Mucosa of rectum (tissue), 2 donors: ENCODE data around the gene CCDC32.

Experiments used
- H3K27ac ChIP-seq, 2 donors: one replicate each; pipeline ENCODE4 v1.7.0; 2013; ENCODE audit warnings: inconsistent platforms in 2 of 2, low read depth in 2 of 2, low read length in 2 of 2
- H3K27me3 ChIP-seq, 2 donors: one replicate each; pipeline ENCODE4 v1.7.0; 2013; ENCODE audit warnings: low read length in 2 of 2; ENCODE audit not compliant: control insufficient read depth in 2 of 2, insufficient read depth in 2 of 2
- H3K36me3 ChIP-seq, 2 donors: one replicate each; pipeline ENCODE4 v1.7.0; 2013; ENCODE audit warnings: low read length in 2 of 2; ENCODE audit not compliant: control insufficient read depth in 2 of 2, insufficient read depth in 2 of 2
- H3K4me1 ChIP-seq, 2 donors: one replicate each; pipeline ENCODE4 v1.7.0; 2013; ENCODE audit warnings: low read length in 2 of 2, mild to moderate bottlenecking in 1 of 2; ENCODE audit not compliant: control insufficient read depth in 2 of 2, insufficient read depth in 2 of 2
- H3K4me3 ChIP-seq, 2 donors: one replicate each; pipeline ENCODE4 v1.7.0; 2013; ENCODE audit warnings: low read length in 2 of 2
- H3K9ac ChIP-seq, 2 donors: one replicate each; pipeline ENCODE4 v1.7.0; 2013; ENCODE audit warnings: low read length in 2 of 2, low read depth in 1 of 2, mild to moderate bottlenecking in 1 of 2
- H3K9me3 ChIP-seq, 2 donors: one replicate each; pipeline ENCODE4 v1.7.0; 2013; ENCODE audit warnings: low read length in 2 of 2; ENCODE audit not compliant: control insufficient read depth in 2 of 2
- donor health status: healthy.
- donor health status: Normal muscosa, but diverticular disease.

Gene CCDC32

GRCh38 chr15:40525855-40526254, 39.0 kb downstream of the CCDC32 start:
- Histone ChIP-seq H3K4me1 (no peaks in the 10 kb centered on the region), H3K9me3 (no peaks in the 10 kb centered on the region), H3K27ac (no peak overlapping the region), H3K36me3 (no peaks in the 10 kb centered on the region), H3K4me3 (no peak overlapping the region), H3K9ac (no peak overlapping the region), H3K27me3 (no peaks in the 10 kb centered on the region)

DNA sequence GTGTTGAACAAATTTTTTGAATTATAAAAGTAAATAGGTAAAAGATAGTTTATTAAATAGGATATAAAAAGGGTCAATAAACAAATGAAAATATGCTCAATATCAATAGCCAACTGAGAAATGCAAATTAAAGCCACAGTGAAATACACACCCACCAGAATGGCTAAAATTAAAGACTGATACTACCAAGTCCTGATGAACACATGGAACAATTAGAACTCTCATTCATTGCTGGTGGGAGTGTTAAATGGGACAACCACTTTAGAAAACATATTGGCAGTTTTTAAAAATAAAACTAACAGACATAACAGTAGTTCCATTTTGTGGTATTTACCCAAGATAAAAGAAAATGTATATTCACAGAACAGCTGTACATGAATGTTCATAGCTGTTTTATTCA, 41.2 kb downstream of the CCDC32 start:
- H3K9me3 ChIP-seq, result no peaks in the 10 kb centered on the region
- H3K4me1 ChIP-seq, result no peaks in the 10 kb centered on the region
- no peak overlapping the region for H3K27ac ChIP-seq
- no peak overlapping the region for H3K4me3 ChIP-seq
- H3K36me3 ChIP-seq, result no peaks in the 10 kb centered on the region
- no peak overlapping the region for H3K9ac ChIP-seq
- no peaks in the 10 kb centered on the region for H3K27me3 ChIP-seq

DNA sequence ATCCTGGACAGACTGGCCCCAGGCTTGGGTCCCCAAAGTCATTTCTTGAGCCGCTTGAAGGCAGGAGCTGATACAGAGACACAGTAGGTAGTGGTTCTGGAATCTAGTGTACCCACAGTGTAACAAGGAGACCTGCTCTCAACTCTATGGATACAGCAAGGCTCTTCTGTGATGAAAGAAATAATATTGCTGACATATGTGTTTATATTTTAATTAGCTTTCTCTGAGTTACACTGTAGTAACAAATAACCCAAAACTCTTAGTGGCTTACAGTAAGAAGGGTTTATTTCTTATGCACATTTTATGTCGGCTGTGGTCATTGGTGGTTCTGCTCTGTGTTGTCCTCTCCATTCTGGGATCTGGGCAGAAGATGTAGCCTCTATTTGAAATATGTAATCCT, 48.5 kb downstream of the CCDC32 start:
- no peak overlapping the region for H3K27ac ChIP-seq
- H3K9me3 ChIP-seq, result no peaks in the 10 kb centered on the region
- no peak overlapping the region for H3K9ac ChIP-seq
- no peak overlapping the region for H3K4me3 ChIP-seq
- H3K27me3 ChIP-seq, result no peaks in the 10 kb centered on the region
- H3K4me1 ChIP-seq, result peaks cover 4 to 5% of the 10 kb centered on the region in 2 donors
- no peaks in the 10 kb centered on the region for H3K36me3 ChIP-seq

GRCh38 chr15:40513609-40514008, 51.2 kb downstream of the CCDC32 start:
- Histone ChIP-seq H3K36me3 (no peaks in the 10 kb centered on the region), H3K4me1 (peaks cover 9 to 10% of the 10 kb centered on the region in 2 donors)

DNA sequence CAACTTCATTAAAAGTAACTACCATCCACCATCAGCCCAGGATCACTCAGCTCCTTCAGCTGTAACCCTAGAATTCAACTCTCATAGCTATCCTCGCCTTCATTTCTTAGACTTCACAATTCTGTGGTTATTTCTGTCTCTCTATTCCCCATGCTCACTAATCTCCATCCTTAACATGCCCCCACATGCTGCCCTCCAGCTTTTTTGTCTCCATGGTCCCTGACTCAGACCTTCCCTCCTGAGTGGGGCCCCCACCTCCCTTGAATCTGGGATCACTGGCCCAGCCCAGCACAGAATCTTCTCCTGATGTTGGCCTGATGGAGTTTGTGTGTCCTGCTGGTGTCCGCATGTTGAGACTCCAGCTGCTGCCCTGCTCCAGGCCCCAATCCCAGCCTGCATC, 52.4 kb downstream of the CCDC32 start:
- no peak overlapping the region for H3K27ac ChIP-seq
- no peaks in the 10 kb centered on the region for H3K36me3 ChIP-seq
- no peak overlapping the region for H3K4me3 ChIP-seq
- H3K9me3 ChIP-seq, result no peaks in the 10 kb centered on the region
- no peak overlapping the region for H3K9ac ChIP-seq
- H3K27me3 ChIP-seq, result peaks cover 0 to 8% of the 10 kb centered on the region in 2 donors
- peaks cover 9 to 10% of the 10 kb centered on the region in 2 donors for H3K4me1 ChIP-seq

More at GRCh38 chr15:40513609-40514008, 51.2 kb downstream of the CCDC32 start:
- Histone ChIP-seq H3K9me3 (no peaks in the 10 kb centered on the region), H3K9ac (no peak overlapping the region), H3K27me3 (peaks cover 0 to 8% of the 10 kb centered on the region in 2 donors), H3K27ac (no peak overlapping the region), H3K4me3 (no peak overlapping the region)

DNA sequence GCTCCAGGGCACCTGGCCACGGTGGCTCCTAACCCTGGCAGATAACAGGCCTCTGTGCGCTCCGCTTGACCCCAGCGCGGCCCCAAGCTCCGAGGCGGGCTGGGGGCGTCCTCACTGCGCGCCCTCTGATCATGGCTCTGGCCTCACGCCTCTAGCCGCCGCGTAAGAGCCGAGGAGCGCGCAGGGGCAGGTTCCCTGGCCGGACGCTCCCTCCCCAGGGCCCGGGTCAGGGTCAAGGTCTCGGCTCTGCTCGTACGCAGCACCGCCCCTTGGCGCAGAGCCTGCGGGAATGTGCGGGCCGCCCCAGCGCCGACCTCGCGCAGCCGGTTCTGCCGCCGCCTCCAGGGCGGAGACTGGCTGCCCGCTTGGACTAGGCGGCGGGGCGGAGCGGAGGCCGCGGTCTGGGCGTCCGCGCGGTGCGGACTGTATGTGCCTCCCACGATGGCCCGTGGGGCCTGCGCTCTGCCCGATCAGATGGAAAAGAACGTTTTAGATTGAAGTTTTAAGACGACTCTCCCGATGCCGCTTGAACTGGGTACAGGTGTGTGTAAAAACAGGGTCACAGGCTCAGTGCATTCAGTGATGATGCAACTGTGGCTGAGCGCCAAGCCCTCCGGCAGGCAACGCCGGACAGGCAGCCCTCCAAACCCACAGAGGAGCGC, 53.2 kb downstream of the CCDC32 start:
- Histone ChIP-seq H3K4me3 (peak overlapping the region; percentile 53 to 72), H3K27ac (no peak overlapping the region), H3K9me3 (no peaks in the 10 kb centered on the region), H3K9ac (peak overlapping the region; percentile 47 to 71), H3K36me3 (no peaks in the 10 kb centered on the region), H3K27me3 (peaks cover 0 to 8% of the 10 kb centered on the region in 2 donors), H3K4me1 (peaks cover 9 to 17% of the 10 kb centered on the region in 2 donors)

DNA sequence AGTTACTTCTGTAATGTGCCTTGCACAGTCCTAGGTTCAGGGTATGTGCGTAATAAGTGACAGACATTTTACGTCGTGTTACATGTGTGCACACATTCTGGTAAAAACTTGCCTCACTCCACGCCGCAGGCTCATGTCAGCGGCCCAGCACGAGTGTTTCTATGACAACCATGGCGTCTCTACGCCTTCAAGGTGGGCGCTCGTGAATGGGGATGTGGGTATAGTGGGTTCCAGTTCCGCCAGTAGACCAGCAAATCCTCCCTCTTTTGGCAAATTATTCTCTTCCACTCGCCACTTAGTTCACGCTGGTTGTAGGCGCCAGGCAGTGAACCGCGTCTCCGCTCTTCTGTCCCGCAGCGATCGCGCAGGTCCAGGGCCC, 53.8 kb downstream of the CCDC32 start:
- peaks cover 9 to 17% of the 10 kb centered on the region in 2 donors for H3K4me1 ChIP-seq
- H3K4me3 ChIP-seq, result peak overlapping the region; percentile 53 to 72
- no peaks in the 10 kb centered on the region for H3K9me3 ChIP-seq
- peak overlapping the region; percentile 56 to 71 for H3K9ac ChIP-seq
- H3K27ac ChIP-seq, result no peak overlapping the region
- H3K27me3 ChIP-seq, result peaks cover 0 to 8% of the 10 kb centered on the region in 2 donors
- H3K36me3 ChIP-seq, result no peaks in the 10 kb centered on the region

- H3K27me3 ChIP-seq, result peaks cover 0 to 8% of the 10 kb centered on the region in 2 donors
- no peak overlapping the region for H3K9ac ChIP-seq
- H3K4me1 ChIP-seq, result peaks cover 9 to 17% of the 10 kb centered on the region in 2 donors
- H3K9me3 ChIP-seq, result no peaks in the 10 kb centered on the region
- H3K27ac ChIP-seq, result no peak overlapping the region
- no peak overlapping the region for H3K4me3 ChIP-seq
- H3K36me3 ChIP-seq, result no peaks in the 10 kb centered on the region
Observed at GRCh38 chr15:40510201-40510600, 54.6 kb downstream of the CCDC32 start.

- H3K27me3 ChIP-seq, result peaks cover 6 to 10% of the 10 kb centered on the region in 2 donors
Observed at GRCh38 chr15:40508216-40508615, 56.6 kb downstream of the CCDC32 start.

GRCh38 chr15:40506964-40507571, 57.8 kb downstream of the CCDC32 start:
- H3K9me3 ChIP-seq, result no peaks in the 10 kb centered on the region
- H3K27me3 ChIP-seq, result peaks cover 6 to 10% of the 10 kb centered on the region in 2 donors
- peaks cover 9 to 16% of the 10 kb centered on the region in 2 donors for H3K4me1 ChIP-seq
- H3K36me3 ChIP-seq, result no peaks in the 10 kb centered on the region
- H3K4me3 ChIP-seq, result peak overlapping the region; percentile 36 to 48
- H3K9ac ChIP-seq, result peak overlapping the region in 1 of 2 donors; percentile 57
- H3K27ac ChIP-seq, result no peak overlapping the region

More at GRCh38 chr15:40508216-40508615, 56.6 kb downstream of the CCDC32 start:
- H3K9ac ChIP-seq, result no peak overlapping the region
- H3K9me3 ChIP-seq, result no peaks in the 10 kb centered on the region
- H3K27ac ChIP-seq, result no peak overlapping the region
- H3K4me1 ChIP-seq, result peaks cover 9 to 17% of the 10 kb centered on the region in 2 donors
- H3K4me3 ChIP-seq, result no peak overlapping the region
- H3K36me3 ChIP-seq, result no peaks in the 10 kb centered on the region
